IMR-90 (cell line): ENCODE measurements around the gene NCKAP5. TPM values are rescaled to one million over a fixed set of nuclear protein-coding genes. Genes with fewer than 3 reads are reported as not detected.

Experiments used
- ATAC-seq: fragments of 200-7000 bp; cut with Tn5 transposase; 2 replicates; pipeline ENCODE4 v1.9.1; 2020; ENCODE audit warnings: low read depth, mild to moderate bottlenecking, moderate library complexity
- BruUV-seq: library from RNA; stranded (reverse); fragments of 400-500 nt; replicated peaks from 2 replicates; lab custom pipeline; 2021; lab: Mats Ljungman, UMichigan
- CTCF ChIA-PET: fragments of 300-600 bp; formaldehyde crosslinking; extraction: SDS; loops from one replicate; lab custom pipeline; 2021; ENCODE audit warnings: antibody characterized with exemption; lab: Yijun Ruan, JAX
- POLR2A ChIA-PET: fragments of 300-600 bp; sonication (Branson Sonifier 250); formaldehyde crosslinking; loops from one replicate; lab custom pipeline; 2022; ENCODE audit warnings: antibody characterized with exemption; ENCODE audit not compliant: unreplicated experiment; lab: Charles Lee
- DNase-seq: peaks from one replicate; pipeline ENCODE4 v3.0.0; 2013
- H2AFZ ChIP-seq: replicated peaks from 2 replicates; pipeline ENCODE3; 2013; ENCODE audit warnings: low read length, mild to moderate bottlenecking; ENCODE audit not compliant: poor library complexity
- H2AK5ac ChIP-seq: 2 replicates; pipeline ENCODE4 v1.6.1; 2013; ENCODE audit warnings: low read depth, low read length, inconsistent platforms
- H2AK9ac ChIP-seq: replicated peaks from 2 replicates; pipeline ENCODE3; 2013; ENCODE audit warnings: mild to moderate bottlenecking, low read depth, low read length, moderate library complexity; ENCODE audit not compliant: poor library complexity
- H2BK120ac ChIP-seq: 2 replicates; pipeline ENCODE4 v1.6.1; 2013; ENCODE audit warnings: low read depth, low read length, inconsistent platforms
- H2BK15ac ChIP-seq: 3 replicates; pipeline ENCODE4 v1.6.1; 2013; ENCODE audit warnings: low read depth, low read length, inconsistent platforms
- H2BK20ac ChIP-seq: 2 replicates; pipeline ENCODE4 v1.6.1; 2013; ENCODE audit warnings: low read depth, mild to moderate bottlenecking, inconsistent platforms, low read length, moderate library complexity
- H2BK5ac ChIP-seq: 2 replicates; pipeline ENCODE4 v1.6.1; 2013; ENCODE audit warnings: mild to moderate bottlenecking, low read depth, low read length, inconsistent platforms; ENCODE audit not compliant: poor library complexity, severe bottlenecking
- H3K14ac ChIP-seq: replicated peaks from 2 replicates; pipeline ENCODE4 v1.6.1; 2013; ENCODE audit warnings: low read depth, low read length, inconsistent platforms
- H3K18ac ChIP-seq: 2 replicates; pipeline ENCODE4 v1.6.1; 2013; ENCODE audit warnings: low read depth, low read length, control low read depth
- H3K23ac ChIP-seq: 2 replicates; pipeline ENCODE4 v1.6.1; 2013; ENCODE audit warnings: low read depth, low read length, inconsistent platforms
- H3K27ac ChIP-seq: 2 replicates; pipeline ENCODE4 v1.5.1; 2013; ENCODE audit warnings: mild to moderate bottlenecking, control low read depth, low read length; ENCODE audit not compliant: insufficient read depth
- H3K27me3 ChIP-seq: 2 replicates; pipeline ENCODE4 v1.6.1; 2013; ENCODE audit warnings: low read length; ENCODE audit not compliant: control insufficient read depth, insufficient read depth
- H3K36me3 ChIP-seq: 2 replicates; pipeline ENCODE4 v1.6.1; 2013; ENCODE audit warnings: low read length, mixed read lengths; ENCODE audit not compliant: control insufficient read depth, insufficient read depth
- H3K4ac ChIP-seq: 2 replicates; pipeline ENCODE4 v1.6.1; 2013; ENCODE audit warnings: low read depth, low read length, inconsistent platforms
- H3K4me1 ChIP-seq: 2 replicates; pipeline ENCODE4 v1.6.1; 2013; ENCODE audit warnings: low read length, mixed read lengths; ENCODE audit not compliant: control insufficient read depth, insufficient read depth
- H3K4me2 ChIP-seq: 2 replicates; pipeline ENCODE4 v1.6.1; 2013; ENCODE audit warnings: low read depth, mild to moderate bottlenecking, control low read depth, low read length, moderate library complexity
- H3K4me3 ChIP-seq: 2 replicates; pipeline ENCODE4 v1.5.1; 2013; ENCODE audit warnings: low read depth, mild to moderate bottlenecking, control low read depth, low read length, moderate library complexity; ENCODE audit not compliant: insufficient read depth
- H3K56ac ChIP-seq: 2 replicates; pipeline ENCODE4 v1.6.1; 2013; ENCODE audit warnings: low read length, inconsistent platforms; ENCODE audit not compliant: insufficient read depth; ENCODE audit errors: extremely low read depth
- H3K79me1 ChIP-seq, 2 experiments: 2 replicates each; pipeline ENCODE4 v1.6.1; 2013; ENCODE audit warnings: low read length in 2 of 2, inconsistent platforms in 1 of 2, low read depth in 1 of 2
- H3K9ac ChIP-seq: 2 replicates; pipeline ENCODE4 v1.6.1; 2013; ENCODE audit warnings: low read depth, low read length, control low read depth
- H3K9me1 ChIP-seq: 2 replicates; pipeline ENCODE4 v1.6.1; 2013; ENCODE audit warnings: low read length, inconsistent platforms; ENCODE audit not compliant: insufficient read depth
- H3K9me3 ChIP-seq: 2 replicates; pipeline ENCODE4 v1.6.1; 2013; ENCODE audit warnings: low read length; ENCODE audit not compliant: control insufficient read depth, insufficient read depth
- H4K20me1 ChIP-seq: 2 replicates; pipeline ENCODE4 v1.6.1; 2013; ENCODE audit warnings: low read length, inconsistent platforms; ENCODE audit not compliant: insufficient read depth
- H4K5ac ChIP-seq: 2 replicates; pipeline ENCODE4 v1.6.1; 2013; ENCODE audit warnings: mild to moderate bottlenecking, low read depth, low read length, control low read depth
- H4K8ac ChIP-seq, 2 experiments: 2 replicates each; pipeline ENCODE4 v1.6.1; 2013; ENCODE audit warnings: low read depth in 2 of 2, low read length in 2 of 2, control low read depth in 1 of 2, inconsistent platforms in 1 of 2
- H4K91ac ChIP-seq: 2 replicates; pipeline ENCODE4 v1.6.1; 2013; ENCODE audit warnings: low read depth, low read length, inconsistent platforms; ENCODE audit not compliant: insufficient read depth
- BHLHE40 ChIP-seq: fragments of 150-350 bp; IDR thresholded peaks from 2 replicates; pipeline ENCODE4 v1.6.1; 2016; ENCODE audit warnings: mild to moderate bottlenecking, low read depth, low read length
- ELK1 ChIP-seq: fragments of 150-350 bp; IDR thresholded peaks from 2 replicates; pipeline ENCODE4 v1.6.1; 2016; ENCODE audit warnings: low read depth, mild to moderate bottlenecking, low read length, moderate library complexity, borderline replicate concordance
- FOS ChIP-seq: fragments of 150-350 bp; IDR thresholded peaks from 2 replicates; pipeline ENCODE4 v1.6.1; 2016; ENCODE audit warnings: low read depth, low read length
- MAZ ChIP-seq: IDR thresholded peaks from 2 replicates; pipeline ENCODE4 v1.6.1; 2012; ENCODE audit warnings: low read depth, mild to moderate bottlenecking, low read length, improper control_type of control experiment, moderate library complexity, borderline replicate concordance
- MXI1 ChIP-seq: IDR thresholded peaks from 2 replicates; pipeline ENCODE4 v1.6.1; 2012; ENCODE audit warnings: low read depth, mild to moderate bottlenecking, low read length, moderate library complexity, borderline replicate concordance
- NFE2L2 ChIP-seq: fragments of 150-350 bp; IDR thresholded peaks from 2 replicates; pipeline ENCODE4 v1.6.1; 2016; ENCODE audit warnings: low read depth, mild to moderate bottlenecking, low read length
- POLR2A ChIP-seq: IDR thresholded peaks from 2 replicates; pipeline ENCODE4 v1.6.1; 2012; ENCODE audit warnings: mild to moderate bottlenecking, low read depth, low read length
- RAD21 ChIP-seq: IDR thresholded peaks from 2 replicates; pipeline ENCODE4 v1.6.1; 2012; ENCODE audit warnings: low read length, improper control_type of control experiment
- RCOR1 ChIP-seq: IDR thresholded peaks from 2 replicates; pipeline ENCODE4 v1.6.1; 2012; ENCODE audit warnings: mild to moderate bottlenecking, low read length, improper control_type of control experiment; ENCODE audit not compliant: insufficient replicate concordance
- RFX5 ChIP-seq: IDR thresholded peaks from 2 replicates; pipeline ENCODE4 v1.8.0; 2012; ENCODE audit warnings: low read depth, mild to moderate bottlenecking, low read length, moderate library complexity
- SMC3 ChIP-seq: fragments of 150-350 bp; IDR thresholded peaks from 2 replicates; pipeline ENCODE4 v1.6.1; 2016; ENCODE audit warnings: low read depth, mild to moderate bottlenecking, antibody characterized with exemption, low read length, moderate library complexity
- WGBS, 2 experiments: methylation state at CpG; one replicate each; pipeline versions ENCODE4 v1.1.5 to v1.1.7; 2013; ENCODE audit warnings: missing lambda C conversion rate in 2 of 2; ENCODE audit not compliant: insufficient read length in 1 of 2; ENCODE audit errors: extremely low coverage in 2 of 2; 5-methylcytosine and 5-hydroxymethylcytosine counted together
- dilution Hi-C: fragments of 300-500 bp; cut with HindIII; formaldehyde crosslinking; loops from one replicate; pipeline ENCODE4 v1.14.3; 2018; ENCODE audit warnings: low sequenced_read_pairs; ENCODE audit not compliant: unreplicated experiment
- in situ Hi-C: fragments of 300-500 bp; cut with MboI; formaldehyde crosslinking; loops from 3 replicates; pipeline ENCODE4 v1.14.3; 2019; ENCODE audit warnings: low sequenced_read_pairs, inconsistent platforms, mixed read lengths
- intact Hi-C: fragments of 100-400 bp; cut with micrococcal nuclease; formaldehyde crosslinking; loops from 2 replicates; pipeline ENCODE4 v1.10.0; 2022
- polyA plus RNA-seq, 3 experiments: library from polyadenylated mRNA; depleted of rRNA; stranded (reverse); fragments of >200 nt; gene quantifications; 2 replicates each; pipeline ENCODE4 v1.2.3, GENCODE V29; 2012; ENCODE audit warnings: low replicate concordance in 1 of 3
- total RNA-seq: library from RNA; depleted of rRNA; stranded (reverse); fragments of >200 nt; gene quantifications from 2 replicates; pipeline ENCODE4 v1.2.3, GENCODE V29; 2012
- TF ChIP-seq, protein P1 (sequence below): fragments of 150-350 bp; IDR thresholded peaks from 2 replicates; pipeline ENCODE4 v1.6.1; 2017; ENCODE audit warnings: mild to moderate bottlenecking, antibody characterized with exemption, low read length, low read depth

The NCKAP5 gene
- total and polyA plus RNA-seq, 2 of the 4 experiments (the other 2 are of a cell fraction), result 2.7 to 3.9 TPM

DNA sequence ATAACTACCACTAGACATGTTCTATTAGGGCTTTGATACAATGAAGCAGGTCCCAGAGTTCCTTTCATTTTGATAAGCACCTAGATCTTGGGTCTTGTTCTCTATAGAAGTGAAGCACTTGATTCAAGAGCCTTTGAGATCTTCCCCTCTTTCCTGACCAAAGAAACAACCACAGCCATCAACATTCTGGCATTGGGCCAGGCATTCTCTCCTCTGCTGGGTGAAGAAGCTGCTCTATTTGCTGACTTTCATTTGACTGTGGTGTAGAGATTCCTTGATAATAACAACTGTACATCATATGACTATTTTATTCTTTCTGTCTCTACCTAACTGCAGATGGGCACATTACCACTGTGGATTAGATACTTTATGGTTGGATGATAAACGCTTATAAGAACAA is 801.7 kb downstream of the NCKAP5 start:
- intact Hi-C loops, result no loop called here
- H3K27me3 ChIP-seq, result no peaks in the 10 kb centered on the region
- no peak overlapping the region for H2AK9ac ChIP-seq
- no peak overlapping the region for H3K4me3 ChIP-seq
- CTCF ChIA-PET, result no interaction called here
- H2BK120ac ChIP-seq, result no peak overlapping the region
- H3K23ac ChIP-seq, result no peak overlapping the region
- H3K27ac ChIP-seq, result no peak overlapping the region
- no peak for ATAC-seq
- H3K9me1 ChIP-seq, result no peaks in the 10 kb centered on the region
- no peaks in the 10 kb centered on the region for H3K4me1 ChIP-seq
- WGBS, 2 experiments, result no CpG with 5 or more reads among the region's 1 CpG
- no peak overlapping the region for H3K18ac ChIP-seq
- in situ Hi-C loops, result no loop called here
- DNase-seq, result no peak
- H4K20me1 ChIP-seq, result no peaks in the 10 kb centered on the region
- no peak for TF ChIP-seq FOS
- TF ChIP-seq POLR2A, result no peak
- no peak for TF ChIP-seq NFE2L2
- no peak for TF ChIP-seq BHLHE40
- TF ChIP-seq ELK1, result no peak
- TF ChIP-seq MAZ, result no peak
- no peak for TF ChIP-seq RCOR1
- TF ChIP-seq RFX5, result no peak
- no peak for TF ChIP-seq RAD21
- TF ChIP-seq SMC3, result no peak
- no peak for TF ChIP-seq MXI1
- TF ChIP-seq, protein P1, sequence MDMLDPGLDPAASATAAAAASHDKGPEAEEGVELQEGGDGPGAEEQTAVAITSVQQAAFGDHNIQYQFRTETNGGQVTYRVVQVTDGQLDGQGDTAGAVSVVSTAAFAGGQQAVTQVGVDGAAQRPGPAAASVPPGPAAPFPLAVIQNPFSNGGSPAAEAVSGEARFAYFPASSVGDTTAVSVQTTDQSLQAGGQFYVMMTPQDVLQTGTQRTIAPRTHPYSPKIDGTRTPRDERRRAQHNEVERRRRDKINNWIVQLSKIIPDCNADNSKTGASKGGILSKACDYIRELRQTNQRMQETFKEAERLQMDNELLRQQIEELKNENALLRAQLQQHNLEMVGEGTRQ, result no peak
- no peak overlapping the region for H2BK15ac ChIP-seq
- dilution Hi-C loops, result no loop called here
- H3K9ac ChIP-seq, result no peak overlapping the region
- no peak overlapping the region for H4K5ac ChIP-seq
- no peak overlapping the region for H3K56ac ChIP-seq
- H2AK5ac ChIP-seq, result no peak overlapping the region
- H3K9me3 ChIP-seq, result no peaks in the 10 kb centered on the region
- no peak overlapping the region for H2BK5ac ChIP-seq
- no peaks in the 10 kb centered on the region for H3K79me1 ChIP-seq
- POLR2A ChIA-PET, result no interaction called here
- H3K4me2 ChIP-seq, result no peak overlapping the region
- no peak overlapping the region for H2BK20ac ChIP-seq
- BruUV-seq, result no TSS peak
- H3K14ac ChIP-seq, result no peak overlapping the region
- H4K8ac ChIP-seq, result no peak overlapping the region
- peaks cover 13% of the 10 kb centered on the region for H3K36me3 ChIP-seq
- no peak overlapping the region for H3K4ac ChIP-seq
- H2AFZ ChIP-seq, result no peak overlapping the region
- no peak overlapping the region for H4K91ac ChIP-seq
